Measurements from ENCODE around the gene ZNF557. TPM values are rescaled to one million over a fixed set of nuclear protein-coding genes. Genes with fewer than 3 reads are reported as not detected.

Gene ZNF557
- total RNA-seq, 2 donors from 2014 or later, result 8.3 to 9.8 TPM

GRCh38 chr19:7132054-7132453, 62.6 kb downstream of the ZNF557 start:
- no peaks in the 10 kb centered on the region for H3K27me3 Mint-ChIP-seq (ENCODE audit: insufficient read depth)
- Histone ChIP-seq H3K4me1 (ENCODE audit: control insufficient read depth, insufficient read depth, low read length) (no peaks in the 10 kb centered on the region), H3K36me3 (ENCODE audit: control insufficient read depth, insufficient read depth, low read length) (peaks cover 15% of the 10 kb centered on the region), H3K27ac (ENCODE audit: low read depth, low read length) (no peak overlapping the region), H3K27me3 (ENCODE audit: control insufficient read depth, insufficient read depth, low read length, poor library complexity, severe bottlenecking) (no peaks in the 10 kb centered on the region), H3K9me3 (ENCODE audit: control insufficient read depth, low read length) (peaks cover 1% of the 10 kb centered on the region), H3K9ac (ENCODE audit: extremely low read depth, low read length, poor library complexity, severe bottlenecking) (no peak overlapping the region), H3K4me3 (ENCODE audit: low read length) (no peak overlapping the region)
- no peak overlapping the region for H3K4me3 Mint-ChIP-seq
- no peak for TF ChIP-seq CTCF (conservative IDR thresholded peaks at IDR 0.05)
- DNase-seq, result no peak
- H3K4me1 Mint-ChIP-seq, result no peaks in the 10 kb centered on the region
- WGBS, 2 experiments (ENCODE audit: insufficient coverage in 1 of 2, insufficient read length in 1 of 2), result 94 to 99% methylated on average over 13 to 16 of the region's 16 CpGs
- no peak overlapping the region for H3K27ac Mint-ChIP-seq
- peaks cover 9% of the 10 kb centered on the region for H3K9me3 Mint-ChIP-seq
- H3K36me3 Mint-ChIP-seq (ENCODE audit: low read depth), result peaks cover 45% of the 10 kb centered on the region

GRCh38 chr19:7137120-7137519, 67.6 kb downstream of the ZNF557 start:
- TF ChIP-seq CTCF (conservative IDR thresholded peaks at IDR 0.05), result no peak
- H3K9me3 ChIP-seq (ENCODE audit: control insufficient read depth, low read length), result peaks cover 16% of the 10 kb centered on the region
- H3K27me3 ChIP-seq (ENCODE audit: control insufficient read depth, insufficient read depth, low read length, poor library complexity, severe bottlenecking), result no peaks in the 10 kb centered on the region
- no peak overlapping the region for H3K9ac ChIP-seq (ENCODE audit: extremely low read depth, low read length, poor library complexity, severe bottlenecking)
- Mint-ChIP-seq H3K4me3 (no peak overlapping the region), H3K9me3 (peaks cover 9% of the 10 kb centered on the region), H3K27me3 (ENCODE audit: insufficient read depth) (no peaks in the 10 kb centered on the region), H3K36me3 (ENCODE audit: low read depth) (peaks cover 45% of the 10 kb centered on the region), H3K27ac (no peak overlapping the region), H3K4me1 (no peaks in the 10 kb centered on the region)
- H3K27ac ChIP-seq (ENCODE audit: low read depth, low read length), result no peak overlapping the region
- no peak overlapping the region for H3K4me3 ChIP-seq (ENCODE audit: low read length)
- no peak for DNase-seq
- peaks cover 30% of the 10 kb centered on the region for H3K36me3 ChIP-seq (ENCODE audit: control insufficient read depth, insufficient read depth, low read length)
- WGBS, 2 experiments (ENCODE audit: insufficient coverage in 1 of 2, insufficient read length in 1 of 2), result 99 to 100% methylated on average over 2 of the region's 2 CpGs
- H3K4me1 ChIP-seq (ENCODE audit: control insufficient read depth, insufficient read depth, low read length), result no peaks in the 10 kb centered on the region

Other genes with a start within 250 kb of the ZNF557 start
- gene ADGRE1, start 182.1 kb upstream of the ZNF557 start, total RNA-seq, result not detected
- gene MBD3L2B, start 48.3 kb upstream of the ZNF557 start, total RNA-seq, result not detected
- gene MBD3L5, start 39.1 kb upstream of the ZNF557 start, total RNA-seq, result not detected
- not detected for gene MBD3L4, start 29.5 kb upstream of the ZNF557 start, total RNA-seq
- not detected for gene MBD3L2, start 20.4 kb upstream of the ZNF557 start, total RNA-seq
- not detected for gene MBD3L3, start 11.0 kb upstream of the ZNF557 start, total RNA-seq
- 10 to 100 TPM; 31.3 to 31.5 TPM for gene INSR, start 224.7 kb downstream of the ZNF557 start, total RNA-seq